Neural progenitor cell (in vitro differentiated cells): ENCODE measurements around the gene KCNMB2.

ENCODE experiments used
- EZH2 ChIP-seq: fragments of 200-600 bp; sonication (generic); IDR thresholded peaks from 2 replicates; pipeline ENCODE4 v1.6.1; 2017; ENCODE audit warnings: antibody characterized with exemption, mild to moderate bottlenecking, moderate library complexity
- EZH2phosphoT487 ChIP-seq: fragments of 200-600 bp; sonication (generic); IDR thresholded peaks from 2 replicates; pipeline ENCODE4 v1.6.1; 2017; ENCODE audit warnings: antibody characterized with exemption
- TF ChIP-seq, protein P1 (sequence below): fragments of 200-600 bp; sonication (generic); IDR thresholded peaks from 2 replicates; pipeline ENCODE4 v1.5.1; 2017; ENCODE audit warnings: antibody characterized with exemption, mild to moderate bottlenecking

GRCh38 chr3:178743297-178743696 lies 207.1 kb downstream of the KCNMB2 start:
- TF ChIP-seq EZH2phosphoT487 = no peak
- TF ChIP-seq, protein P1, sequence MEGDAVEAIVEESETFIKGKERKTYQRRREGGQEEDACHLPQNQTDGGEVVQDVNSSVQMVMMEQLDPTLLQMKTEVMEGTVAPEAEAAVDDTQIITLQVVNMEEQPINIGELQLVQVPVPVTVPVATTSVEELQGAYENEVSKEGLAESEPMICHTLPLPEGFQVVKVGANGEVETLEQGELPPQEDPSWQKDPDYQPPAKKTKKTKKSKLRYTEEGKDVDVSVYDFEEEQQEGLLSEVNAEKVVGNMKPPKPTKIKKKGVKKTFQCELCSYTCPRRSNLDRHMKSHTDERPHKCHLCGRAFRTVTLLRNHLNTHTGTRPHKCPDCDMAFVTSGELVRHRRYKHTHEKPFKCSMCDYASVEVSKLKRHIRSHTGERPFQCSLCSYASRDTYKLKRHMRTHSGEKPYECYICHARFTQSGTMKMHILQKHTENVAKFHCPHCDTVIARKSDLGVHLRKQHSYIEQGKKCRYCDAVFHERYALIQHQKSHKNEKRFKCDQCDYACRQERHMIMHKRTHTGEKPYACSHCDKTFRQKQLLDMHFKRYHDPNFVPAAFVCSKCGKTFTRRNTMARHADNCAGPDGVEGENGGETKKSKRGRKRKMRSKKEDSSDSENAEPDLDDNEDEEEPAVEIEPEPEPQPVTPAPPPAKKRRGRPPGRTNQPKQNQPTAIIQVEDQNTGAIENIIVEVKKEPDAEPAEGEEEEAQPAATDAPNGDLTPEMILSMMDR = no peak
- TF ChIP-seq EZH2 = no peak
